Effector memory CD4-positive, alpha-beta T cell (primary cell): ENCODE measurements around the gene FCN2.
"Not testable (repeated sequence)": the region's sequence is repeated elsewhere in the genome, so short reads cannot be mapped to it uniquely, and the experiment has no call there.

Source experiments
- DNase-seq, 3 donors: peaks; one replicate each; pipeline ENCODE4 v3.0.0-alpha.2; 2020
- H3K27ac ChIP-seq: 2 replicates; pipeline ENCODE4 v1.7.0; 2013; ENCODE audit warnings: mild to moderate bottlenecking, low read length, moderate library complexity; ENCODE audit not compliant: insufficient read depth, poor library complexity, severe bottlenecking
- H3K27me3 ChIP-seq: replicated peaks from 2 replicates; pipeline ENCODE4 v1.7.0; 2013; ENCODE audit warnings: mild to moderate bottlenecking, low read length; ENCODE audit not compliant: insufficient read depth, control insufficient read depth, poor library complexity, severe bottlenecking
- H3K36me3 ChIP-seq: 2 replicates; pipeline ENCODE4 v1.7.0; 2013; ENCODE audit warnings: mild to moderate bottlenecking, low read length, moderate library complexity; ENCODE audit not compliant: control insufficient read depth, insufficient read depth
- H3K4me1 ChIP-seq: 2 replicates; pipeline ENCODE4 v1.7.0; 2013; ENCODE audit warnings: low read length, mild to moderate bottlenecking; ENCODE audit not compliant: control insufficient read depth, insufficient read depth, poor library complexity, severe bottlenecking
- H3K4me3 ChIP-seq: 2 replicates; pipeline ENCODE4 v1.7.0; 2013; ENCODE audit warnings: low read length, low read depth, mild to moderate bottlenecking; ENCODE audit not compliant: insufficient read depth, poor library complexity, severe bottlenecking
- H3K9me3 ChIP-seq: 2 replicates; pipeline ENCODE4 v1.7.0; 2013; ENCODE audit warnings: mild to moderate bottlenecking, low read length, moderate library complexity; ENCODE audit not compliant: control insufficient read depth

FCN2 gene

GRCh38 chr9:134857451-134857850 lies 23.2 kb upstream of the FCN2 start:
- H3K4me1 ChIP-seq, H3K4me3 ChIP-seq, H3K9me3 ChIP-seq, H3K27ac ChIP-seq, DNase-seq, H3K36me3 ChIP-seq, H3K27me3 ChIP-seq: not testable (repeated sequence)

DNA sequence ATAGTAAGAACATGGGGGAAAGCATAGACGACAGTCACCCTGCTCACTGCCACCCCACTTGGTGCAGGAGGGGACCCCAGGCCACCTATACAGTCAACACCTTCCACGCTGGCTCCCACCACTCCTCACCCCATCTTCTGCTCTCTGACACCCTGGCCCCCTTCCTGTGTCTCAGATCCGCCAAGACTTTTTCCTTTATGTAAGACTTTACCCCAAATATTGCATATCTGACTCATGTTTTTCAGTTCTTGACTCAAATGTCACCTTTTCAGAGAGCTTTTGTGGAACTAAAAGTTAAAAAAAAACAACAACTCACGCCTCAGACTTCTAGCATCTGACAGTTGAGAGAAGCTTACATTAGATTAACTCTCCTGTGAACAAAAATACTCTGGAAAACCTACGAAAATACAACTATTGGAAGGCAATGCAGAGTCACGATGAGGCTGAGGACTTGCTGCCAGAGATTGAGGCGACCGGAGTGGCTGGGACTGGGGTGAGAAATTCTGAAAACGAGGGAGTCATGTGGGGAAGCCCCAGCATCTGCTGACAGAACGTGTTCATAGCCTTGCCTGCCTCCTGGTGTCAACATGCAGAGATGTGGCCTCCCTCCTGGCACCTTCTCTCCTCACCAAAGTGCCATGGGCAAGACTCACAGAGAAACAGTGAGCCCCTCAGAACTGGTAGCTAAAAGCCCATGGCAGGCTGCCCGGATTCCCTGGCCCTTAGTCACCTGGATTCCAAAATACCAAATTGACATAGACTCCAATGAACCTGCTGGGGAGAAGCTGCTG lies 22.4 kb upstream of the FCN2 start:
- Histone ChIP-seq H3K4me1 (no peaks in the 10 kb centered on the region), H3K27ac (no peak overlapping the region), H3K4me3 (no peak overlapping the region), H3K9me3 (no peaks in the 10 kb centered on the region), H3K27me3 (no peaks in the 10 kb centered on the region), H3K36me3 (no peaks in the 10 kb centered on the region)
- no peak for DNase-seq

- no peaks in the 10 kb centered on the region for H3K4me1 ChIP-seq
- no peaks in the 10 kb centered on the region for H3K27me3 ChIP-seq
- H3K4me3 ChIP-seq = no peak overlapping the region
- no peak overlapping the region for H3K27ac ChIP-seq
- H3K9me3 ChIP-seq = no peaks in the 10 kb centered on the region
- H3K36me3 ChIP-seq = no peaks in the 10 kb centered on the region
- DNase-seq = no peak
Observed at GRCh38 chr9:134860510-134860909, 20.1 kb upstream of the FCN2 start.

DNA sequence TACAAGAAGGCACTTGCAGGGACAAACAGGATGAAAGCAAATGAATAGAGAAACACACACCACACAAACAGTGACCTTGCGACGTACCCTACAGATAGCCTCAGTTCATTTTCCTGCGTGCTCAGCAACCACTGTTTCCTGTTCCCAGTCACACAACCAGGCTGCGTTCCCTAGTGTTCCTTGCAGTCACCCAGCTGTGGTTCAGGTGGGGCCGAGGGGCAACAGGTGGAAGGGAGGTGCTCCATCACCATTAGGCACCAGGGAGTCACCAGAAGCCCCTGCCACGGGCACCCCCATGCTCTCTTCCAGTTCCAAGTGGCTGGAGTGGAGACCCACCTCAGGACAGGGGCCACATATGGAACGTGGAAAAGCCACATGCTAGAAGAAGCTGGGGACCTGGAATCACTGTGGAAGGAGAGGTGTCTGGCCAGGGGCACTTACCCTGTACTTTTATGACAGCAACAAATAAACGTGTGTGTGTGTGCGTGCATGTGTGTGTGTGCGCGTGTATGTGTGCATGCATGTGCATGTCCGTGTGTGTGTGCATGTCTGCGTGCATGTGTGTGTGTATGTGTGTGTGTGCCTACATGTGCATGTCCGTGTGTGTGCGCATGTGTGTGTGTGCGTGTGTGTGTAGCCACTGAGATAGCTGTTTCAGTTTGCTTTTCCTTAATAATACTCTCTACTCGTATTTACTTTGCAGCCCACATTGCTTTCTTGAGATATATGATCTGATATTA lies 18.8 kb upstream of the FCN2 start:
- Histone ChIP-seq H3K9me3 (no peaks in the 10 kb centered on the region), H3K36me3 (no peaks in the 10 kb centered on the region), H3K4me3 (no peak overlapping the region), H3K4me1 (no peaks in the 10 kb centered on the region), H3K27ac (no peak overlapping the region), H3K27me3 (no peaks in the 10 kb centered on the region)
- DNase-seq = no peak

- Histone ChIP-seq H3K27ac (no peak overlapping the region), H3K4me3 (no peak overlapping the region), H3K36me3 (no peaks in the 10 kb centered on the region), H3K4me1 (no peaks in the 10 kb centered on the region), H3K9me3 (no peaks in the 10 kb centered on the region), H3K27me3 (no peaks in the 10 kb centered on the region)
- no peak for DNase-seq
Observed at GRCh38 chr9:134863306-134863902, 17.2 kb upstream of the FCN2 start.

DNA sequence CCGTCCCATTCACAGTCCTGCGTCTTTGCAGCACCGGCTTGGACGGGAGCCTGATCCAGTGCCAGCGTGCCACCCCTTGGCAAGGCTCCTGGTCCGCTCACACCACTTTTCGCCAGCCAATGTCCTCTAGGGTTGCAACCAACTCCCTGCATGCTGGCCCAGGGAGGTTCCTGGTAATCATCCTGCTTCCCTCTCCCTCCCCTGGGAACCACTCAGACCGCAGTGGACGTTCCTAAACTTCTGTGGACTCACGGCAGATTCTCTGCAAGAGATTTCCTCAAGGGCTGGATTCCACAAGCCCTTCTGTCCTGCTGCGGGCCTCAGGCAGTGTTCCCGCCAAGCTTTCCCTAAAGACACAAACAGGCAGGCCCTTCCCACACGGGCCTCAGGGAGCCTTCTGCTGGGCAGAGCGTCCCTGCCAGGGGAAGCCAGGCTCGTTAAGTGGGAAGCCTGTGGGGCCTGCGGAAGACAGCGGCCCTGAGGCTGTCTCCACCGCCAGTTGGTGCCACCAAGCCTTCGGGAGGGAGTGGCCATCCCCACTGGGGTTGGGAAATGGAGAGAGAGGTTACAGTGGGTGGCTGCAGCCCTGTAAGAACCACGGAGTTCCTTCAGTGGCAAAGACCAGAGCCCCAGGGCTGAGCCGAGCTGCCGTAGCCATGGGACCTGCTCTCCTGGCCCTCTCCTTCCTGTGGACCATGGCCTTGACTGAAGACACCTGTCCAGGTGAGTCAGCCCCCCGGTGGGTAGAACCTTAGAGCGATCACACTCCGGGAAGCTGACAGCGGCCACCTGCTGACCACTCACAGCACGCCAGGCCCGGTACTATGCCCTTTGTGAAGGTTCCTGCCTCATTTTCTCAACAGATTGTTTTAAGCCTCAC lies 16.4 kb upstream of the FCN2 start:
- H3K9me3 ChIP-seq = no peaks in the 10 kb centered on the region
- H3K36me3 ChIP-seq = no peaks in the 10 kb centered on the region
- no peak for DNase-seq
- H3K4me3 ChIP-seq = no peak overlapping the region
- no peak overlapping the region for H3K27ac ChIP-seq
- no peaks in the 10 kb centered on the region for H3K27me3 ChIP-seq
- no peaks in the 10 kb centered on the region for H3K4me1 ChIP-seq

DNA sequence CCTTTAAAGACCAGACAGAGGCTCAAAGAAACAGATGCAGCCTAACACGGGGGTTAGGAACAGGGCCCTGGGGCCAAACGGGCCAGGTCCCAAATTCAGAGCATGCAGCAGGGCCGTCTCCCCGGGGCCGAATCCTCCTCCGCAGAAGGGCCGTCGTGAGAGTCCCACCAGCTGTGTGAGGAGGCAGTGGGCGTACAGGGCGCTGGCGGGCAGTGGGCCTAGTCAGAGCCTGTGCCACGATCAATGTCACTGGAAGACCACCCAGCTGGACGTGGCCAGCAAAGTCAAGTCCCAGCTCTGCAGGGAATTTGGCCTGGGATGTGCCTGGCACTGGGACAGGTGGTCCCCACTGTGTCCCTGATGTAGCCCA lies 15.8 kb upstream of the FCN2 start:
- Histone ChIP-seq H3K4me3 (no peak overlapping the region), H3K27ac (no peak overlapping the region), H3K9me3 (no peaks in the 10 kb centered on the region), H3K36me3 (no peaks in the 10 kb centered on the region), H3K27me3 (no peaks in the 10 kb centered on the region), H3K4me1 (no peaks in the 10 kb centered on the region)
- DNase-seq = no peak

GRCh38 chr9:134867917-134868750 lies 12.5 kb upstream of the FCN2 start:
- Histone ChIP-seq H3K9me3 (no peaks in the 10 kb centered on the region), H3K4me1 (no peaks in the 10 kb centered on the region), H3K27ac (no peak overlapping the region), H3K4me3 (no peak overlapping the region), H3K27me3 (no peaks in the 10 kb centered on the region), H3K36me3 (no peaks in the 10 kb centered on the region)
- no peak for DNase-seq
